HG03575 (cell line): ENCODE measurements around the gene MPPED2.
"Not testable (repeated sequence)": the region's sequence is repeated elsewhere in the genome, so short reads cannot be mapped to it uniquely, and the experiment has no call there.

Experiments used
- ATAC-seq: cut with Tn5 transposase; IDR thresholded peaks from one replicate; pipeline ENCODE4 v1.9.1; 2021; ENCODE audit not compliant: unreplicated experiment, insufficient number of reproducible peaks, low FRiP score; ENCODE audit errors: extremely low read depth

MPPED2 gene

DNA sequence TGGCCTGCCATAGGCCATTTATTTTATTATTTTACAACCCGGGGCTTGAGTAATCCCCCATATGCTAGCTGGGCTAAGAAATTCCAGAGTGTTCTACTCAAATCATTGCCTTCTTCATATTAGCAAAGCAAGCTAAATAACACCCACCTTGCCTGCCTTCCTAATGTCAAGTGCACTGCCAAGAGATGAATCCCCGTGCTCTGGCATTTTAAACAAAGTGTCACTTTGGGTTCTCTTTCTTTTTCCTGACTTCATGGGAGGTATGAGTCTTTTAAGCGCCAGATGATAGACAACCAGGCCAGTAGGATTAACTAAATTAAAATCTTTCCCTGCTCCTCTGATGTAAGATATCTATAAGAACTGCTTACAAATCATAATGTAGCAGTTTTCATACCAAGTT lies 4.5 kb downstream of the MPPED2 start:
- no peak for ATAC-seq

DNA sequence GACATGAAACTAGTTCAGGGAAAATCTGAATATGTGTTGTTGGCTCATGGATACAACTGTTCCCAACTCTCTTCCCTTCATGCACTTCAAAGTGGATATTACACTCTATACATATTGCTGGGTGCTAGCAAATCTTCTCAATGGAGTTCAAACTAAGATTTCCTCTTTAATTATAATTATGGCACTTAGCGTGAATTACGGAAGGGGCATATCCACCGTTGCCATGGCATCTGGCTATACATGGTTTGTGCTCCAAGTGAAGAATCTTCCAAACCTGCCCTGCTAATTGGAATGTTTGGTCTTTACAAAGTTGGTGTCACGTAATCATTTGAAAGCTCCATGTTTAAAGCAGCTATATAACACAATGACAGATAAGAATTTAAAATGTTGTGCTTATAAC lies 5.6 kb downstream of the MPPED2 start:
- ATAC-seq: no peak

GRCh38 chr11:30579415-30580175 lies 6.6 kb downstream of the MPPED2 start:
- no peak for ATAC-seq

GRCh38 chr11:30578406-30578805 lies 7.7 kb downstream of the MPPED2 start:
- ATAC-seq: no peak

DNA sequence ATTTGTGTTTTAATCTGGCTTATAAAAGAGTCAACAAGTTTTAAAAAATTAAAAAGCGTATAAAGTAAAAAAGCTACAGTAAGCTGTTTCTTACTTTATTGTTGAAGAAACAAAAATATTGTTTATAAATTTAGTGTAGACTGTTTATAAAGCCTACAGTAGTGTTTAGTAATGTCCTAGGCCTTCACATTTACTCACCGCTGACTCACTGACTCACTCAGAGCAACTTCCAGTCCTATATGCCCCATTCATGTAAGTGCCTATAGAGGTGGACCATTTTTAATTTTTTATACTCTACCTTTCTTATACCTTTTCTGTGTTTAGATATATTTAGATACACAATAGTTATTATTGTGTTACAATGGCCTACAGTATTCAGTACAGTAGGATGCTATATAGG lies 12.2 kb downstream of the MPPED2 start:
- no peak for ATAC-seq

GRCh38 chr11:30568931-30569330 lies 17.2 kb downstream of the MPPED2 start:
- ATAC-seq: no peak

- no peak for ATAC-seq
Measured at GRCh38 chr11:30567644-30568043, 18.5 kb downstream of the MPPED2 start.

GRCh38 chr11:30567120-30567519 lies 19.0 kb downstream of the MPPED2 start:
- ATAC-seq: no peak

DNA sequence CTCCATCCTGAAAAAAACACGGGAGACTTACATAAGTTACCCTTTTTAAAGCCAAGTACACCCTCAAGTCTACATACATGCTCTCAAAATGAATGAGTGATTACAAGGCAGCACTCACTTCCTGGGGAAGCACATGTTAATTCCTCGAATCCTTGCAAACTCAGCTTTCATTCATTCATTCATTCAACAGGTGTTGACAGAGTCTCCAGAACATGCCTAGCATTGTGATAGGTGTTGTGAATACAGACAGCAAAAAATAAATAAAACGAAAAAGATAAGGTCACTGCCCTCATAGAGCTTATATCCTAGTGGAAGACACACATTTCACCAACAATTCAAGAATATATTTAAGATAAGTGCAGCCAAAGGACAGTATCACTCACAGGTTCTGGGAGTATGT lies 19.7 kb downstream of the MPPED2 start:
- ATAC-seq: no peak

DNA sequence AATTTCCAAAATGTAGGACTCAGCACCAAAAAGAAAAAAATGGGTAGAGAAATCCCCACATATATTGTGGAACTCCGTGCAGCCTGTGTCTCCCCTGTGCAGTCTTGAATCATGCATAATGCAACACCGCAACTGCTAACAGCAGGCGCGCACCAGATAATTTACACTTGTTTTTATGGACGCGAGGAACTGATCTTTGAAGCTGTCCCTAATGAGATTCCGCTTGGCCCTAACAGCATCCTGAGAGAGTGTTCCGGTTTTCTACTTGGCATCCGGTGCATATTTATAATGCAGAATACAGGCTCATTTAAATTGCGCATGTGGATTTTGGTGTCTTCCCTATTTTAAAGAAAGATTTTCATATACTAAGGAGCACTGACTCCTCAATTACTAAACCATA lies 21.1 kb downstream of the MPPED2 start:
- ATAC-seq: no peak

- no peak for ATAC-seq
Measured at GRCh38 chr11:30561691-30562415, 24.3 kb downstream of the MPPED2 start.

DNA sequence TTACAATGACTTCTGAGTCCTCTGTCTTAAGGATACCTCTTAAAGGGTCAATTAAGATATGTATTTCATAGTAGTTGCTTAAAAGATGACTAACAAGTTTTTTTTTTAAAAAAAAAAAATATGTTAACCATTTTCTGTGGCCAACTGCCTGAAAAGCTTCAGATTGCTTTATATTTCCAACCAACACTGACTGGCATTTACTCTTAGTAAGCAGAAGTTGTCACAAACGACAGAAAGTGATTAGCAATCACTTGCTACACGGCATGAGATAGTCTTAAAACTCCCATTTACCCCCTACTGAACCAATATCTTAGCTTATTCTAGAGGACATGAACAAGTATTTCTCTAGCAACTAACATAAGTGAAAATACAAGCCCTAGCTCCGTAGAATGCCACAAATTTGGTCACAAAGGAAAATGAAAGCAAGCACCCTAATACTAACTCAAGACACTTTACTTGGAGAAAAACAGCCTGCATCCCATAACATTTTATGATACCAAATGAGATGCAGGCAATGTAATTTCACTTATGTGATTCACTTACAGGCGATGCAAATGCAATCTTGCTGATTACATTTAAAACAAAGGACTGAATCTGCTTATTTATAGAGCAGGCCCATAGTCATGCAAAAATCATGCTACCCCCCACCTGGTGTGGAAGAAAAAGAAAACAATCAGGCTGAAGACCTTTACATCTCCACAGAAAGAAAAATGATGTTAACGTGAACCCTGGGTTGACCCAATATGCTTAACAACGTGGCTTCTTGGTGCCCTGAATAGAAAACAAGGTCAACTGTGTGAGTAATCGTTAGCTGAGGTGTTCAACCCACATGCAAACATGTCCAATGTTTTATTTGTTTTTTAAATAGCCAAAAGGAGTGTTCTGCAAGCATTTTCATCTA lies 25.7 kb downstream of the MPPED2 start:
- ATAC-seq: no peak

DNA sequence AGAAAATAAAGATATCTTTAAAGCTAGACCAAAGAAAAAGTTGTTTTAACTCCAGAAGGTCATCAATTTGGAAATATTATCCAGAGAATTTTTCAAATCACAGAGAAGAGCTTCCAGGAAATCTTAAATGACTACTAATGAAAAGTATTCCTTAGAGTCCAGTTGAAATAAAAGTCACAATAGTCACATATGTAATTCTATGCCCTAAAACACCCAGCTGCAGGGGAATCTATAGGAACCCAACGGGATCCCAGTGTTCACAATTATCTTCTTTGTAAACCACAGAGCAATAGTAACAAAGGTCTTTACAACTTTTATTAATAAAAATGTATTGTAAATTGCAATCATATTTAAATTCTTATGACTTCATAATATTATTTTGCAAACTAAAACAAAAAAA lies 27.1 kb downstream of the MPPED2 start:
- no peak for ATAC-seq

DNA sequence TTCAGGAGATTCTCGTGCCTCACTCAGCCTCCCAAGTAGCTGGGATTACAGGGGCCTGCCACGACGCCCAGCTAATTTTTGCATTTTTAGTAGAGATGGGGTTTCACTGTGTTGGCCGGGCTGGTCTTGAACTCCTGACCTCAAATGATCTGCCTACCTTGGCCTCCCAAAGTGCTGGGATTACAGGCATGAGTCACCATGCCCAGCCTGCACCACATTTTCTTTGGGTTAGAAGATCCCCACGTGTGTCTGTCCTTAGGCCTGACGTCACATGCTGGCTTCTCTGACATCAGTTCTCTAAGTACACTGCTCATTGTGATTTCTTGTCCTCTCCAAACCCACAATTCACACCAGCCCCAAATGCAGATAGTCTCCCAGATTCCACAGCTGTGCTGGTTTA lies 31.6 kb downstream of the MPPED2 start:
- not testable (repeated sequence) for ATAC-seq

DNA sequence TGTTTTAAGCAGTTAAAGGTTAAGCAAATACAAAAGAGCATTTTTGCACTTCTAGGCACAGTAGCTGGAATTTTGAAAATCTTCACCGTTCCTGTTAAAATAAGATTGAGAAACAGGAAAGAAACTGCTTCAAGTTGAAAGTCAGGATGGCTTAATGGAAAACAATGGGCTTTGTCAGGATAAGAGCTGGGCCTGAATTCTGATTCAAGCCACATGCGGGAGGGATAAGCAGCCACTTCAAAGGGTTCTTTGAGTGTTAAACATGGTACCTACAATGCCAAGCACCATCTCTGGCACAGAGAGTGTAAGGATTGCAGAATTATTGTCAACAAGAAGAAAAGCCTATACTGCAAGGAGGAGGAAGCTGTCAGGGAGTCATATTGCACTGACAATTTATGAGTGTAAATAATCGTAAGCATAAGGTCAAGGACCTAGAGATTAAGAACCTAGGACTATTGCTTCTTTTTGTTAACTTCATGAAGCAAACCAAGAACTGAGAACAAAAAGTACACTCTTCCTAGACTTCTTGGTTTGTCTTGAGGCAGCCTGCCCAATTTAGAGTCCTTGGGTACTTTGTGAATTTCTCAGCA lies 32.5 kb downstream of the MPPED2 start:
- no peak for ATAC-seq

DNA sequence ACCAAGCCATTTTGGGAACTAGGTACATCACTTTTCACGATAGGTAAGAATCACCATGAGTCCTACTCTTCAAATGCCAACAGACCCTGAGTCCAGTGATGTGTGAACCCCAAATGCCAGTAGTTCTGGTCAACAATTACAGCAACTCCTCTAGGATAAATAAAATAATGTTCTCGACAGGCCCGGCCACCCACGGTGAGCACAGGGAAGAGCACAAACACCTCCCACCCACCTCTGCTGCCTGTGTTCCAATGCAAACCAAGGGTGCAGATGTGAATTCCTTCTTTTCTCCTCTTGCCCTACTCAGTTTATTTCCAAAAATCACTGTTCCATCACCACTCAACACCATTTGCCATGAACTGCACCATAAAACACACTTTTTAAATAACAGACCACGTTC lies 33.3 kb downstream of the MPPED2 start:
- no peak for ATAC-seq

DNA sequence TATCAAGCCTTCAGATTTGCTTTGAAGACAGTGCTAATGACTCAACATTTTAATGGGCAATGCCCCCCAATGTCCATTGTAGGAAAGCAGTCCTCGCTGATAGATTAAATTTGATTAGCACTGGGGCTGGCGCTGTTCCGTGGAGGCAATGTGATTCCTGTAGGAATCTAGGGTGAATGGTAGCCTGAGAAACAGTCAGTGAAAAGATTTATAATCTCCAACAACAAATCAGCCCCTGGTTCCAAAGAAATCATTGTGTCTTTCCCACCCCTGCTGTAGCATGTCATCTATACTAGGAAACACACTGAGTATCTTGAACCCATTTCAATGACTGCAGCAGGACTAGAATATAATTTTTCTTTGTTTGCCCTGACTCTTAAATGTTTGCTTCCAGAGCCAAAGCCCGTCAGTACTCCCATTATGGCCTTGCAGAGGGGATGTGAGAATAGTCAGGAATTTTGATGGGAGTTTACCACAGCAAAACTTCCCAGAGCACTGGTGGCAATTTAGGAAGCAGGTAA lies 36.1 kb downstream of the MPPED2 start:
- no peak for ATAC-seq

DNA sequence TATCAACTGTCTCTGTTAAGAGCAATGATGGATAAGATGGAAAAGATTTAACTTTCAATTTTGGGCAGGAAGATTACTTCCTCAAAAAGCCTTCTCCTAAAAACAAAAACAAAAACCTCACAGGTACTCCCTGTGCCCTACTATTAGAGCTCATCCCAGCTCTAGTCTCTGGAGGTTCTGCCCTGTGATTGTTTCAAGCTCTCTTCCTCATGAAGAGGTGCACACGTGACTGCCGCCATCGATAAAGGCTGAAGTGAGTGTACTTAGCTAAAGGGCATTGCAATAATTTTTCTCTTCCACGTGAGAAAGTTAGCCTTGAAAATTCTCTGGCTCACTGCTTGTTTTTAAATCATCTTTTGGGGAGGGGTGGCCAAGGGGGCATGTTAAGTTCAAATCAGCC lies 36.6 kb downstream of the MPPED2 start:
- no peak for ATAC-seq

GRCh38 chr11:30546334-30546733 lies 39.8 kb downstream of the MPPED2 start:
- no peak for ATAC-seq
